GM21515 (cell line): ENCODE measurements around the gene TIGD3.
A peak's percentile ranks its signal among the peaks of the same experiment; 100 is the strongest.

ENCODE experiments used
- ATAC-seq: cut with Tn5 transposase; IDR thresholded peaks from one replicate; pipeline ENCODE4 v1.9.1; 2021; ENCODE audit not compliant: unreplicated experiment

Gene TIGD3

DNA sequence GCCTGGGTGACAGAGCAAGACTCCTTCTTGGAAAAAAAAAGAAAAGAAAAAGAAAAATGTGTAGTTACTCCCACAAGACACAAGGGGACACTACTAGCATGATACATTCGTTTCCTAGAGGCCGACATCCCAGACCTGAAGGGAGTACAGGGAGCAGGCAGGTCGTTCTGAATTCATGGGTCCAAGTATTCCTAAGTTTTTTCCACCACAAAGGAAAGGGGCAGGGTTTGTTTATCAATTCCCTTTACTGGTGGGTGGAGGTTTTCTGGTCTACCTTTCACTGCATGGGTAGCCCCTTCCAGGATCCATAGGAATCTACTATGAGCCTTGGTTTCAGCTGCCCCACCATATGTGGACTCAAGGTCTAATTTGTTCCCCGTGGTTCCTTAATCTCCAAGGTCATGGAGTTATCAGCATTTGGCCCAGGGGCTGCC, 11.8 kb downstream of the TIGD3 start:
- peak; percentile 40 for ATAC-seq

GRCh38 chr11:65370659-65371049, 16.1 kb downstream of the TIGD3 start:
- no peak for ATAC-seq

GRCh38 chr11:65373839-65374580, 19.5 kb downstream of the TIGD3 start:
- no peak for ATAC-seq

- ATAC-seq: no peak
Observed at GRCh38 chr11:65375012-65375411, 20.5 kb downstream of the TIGD3 start.

DNA sequence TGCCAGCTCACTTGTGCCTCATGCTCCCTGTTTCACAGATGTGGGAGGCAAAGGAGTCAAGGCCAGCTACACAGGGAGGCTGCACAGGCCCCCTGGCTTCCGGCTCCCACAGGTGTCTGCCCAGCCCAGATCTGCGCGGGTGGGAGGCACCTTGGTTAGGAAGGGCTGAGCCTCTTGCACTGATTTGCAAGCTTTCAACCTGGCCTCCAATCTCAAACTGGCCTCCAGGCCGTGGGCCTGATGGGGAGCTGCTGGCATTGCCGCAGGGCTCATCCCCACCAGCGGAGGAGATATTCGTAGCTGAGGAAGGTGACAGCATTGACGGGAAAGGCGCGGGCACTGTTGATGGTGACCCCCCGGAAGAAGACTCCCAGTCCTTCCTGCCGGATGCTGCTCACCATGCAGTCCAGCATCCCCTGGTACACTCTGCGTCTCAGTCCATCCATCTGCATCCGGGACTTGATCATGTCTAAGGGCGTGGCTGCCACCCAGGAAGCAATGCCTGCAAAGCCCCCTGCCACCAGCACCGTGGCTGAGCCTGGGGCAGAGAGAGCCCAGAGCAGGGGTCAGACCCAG, 21.7 kb downstream of the TIGD3 start:
- ATAC-seq: no peak

- ATAC-seq: no peak
Observed at GRCh38 chr11:65377036-65377435, 22.5 kb downstream of the TIGD3 start.

GRCh38 chr11:65377777-65378176, 23.2 kb downstream of the TIGD3 start:
- ATAC-seq: no peak

- ATAC-seq: no peak
Observed at GRCh38 chr11:65378208-65378927, 23.8 kb downstream of the TIGD3 start.

- no peak for ATAC-seq
Observed at GRCh38 chr11:65378928-65379638, 24.5 kb downstream of the TIGD3 start.

DNA sequence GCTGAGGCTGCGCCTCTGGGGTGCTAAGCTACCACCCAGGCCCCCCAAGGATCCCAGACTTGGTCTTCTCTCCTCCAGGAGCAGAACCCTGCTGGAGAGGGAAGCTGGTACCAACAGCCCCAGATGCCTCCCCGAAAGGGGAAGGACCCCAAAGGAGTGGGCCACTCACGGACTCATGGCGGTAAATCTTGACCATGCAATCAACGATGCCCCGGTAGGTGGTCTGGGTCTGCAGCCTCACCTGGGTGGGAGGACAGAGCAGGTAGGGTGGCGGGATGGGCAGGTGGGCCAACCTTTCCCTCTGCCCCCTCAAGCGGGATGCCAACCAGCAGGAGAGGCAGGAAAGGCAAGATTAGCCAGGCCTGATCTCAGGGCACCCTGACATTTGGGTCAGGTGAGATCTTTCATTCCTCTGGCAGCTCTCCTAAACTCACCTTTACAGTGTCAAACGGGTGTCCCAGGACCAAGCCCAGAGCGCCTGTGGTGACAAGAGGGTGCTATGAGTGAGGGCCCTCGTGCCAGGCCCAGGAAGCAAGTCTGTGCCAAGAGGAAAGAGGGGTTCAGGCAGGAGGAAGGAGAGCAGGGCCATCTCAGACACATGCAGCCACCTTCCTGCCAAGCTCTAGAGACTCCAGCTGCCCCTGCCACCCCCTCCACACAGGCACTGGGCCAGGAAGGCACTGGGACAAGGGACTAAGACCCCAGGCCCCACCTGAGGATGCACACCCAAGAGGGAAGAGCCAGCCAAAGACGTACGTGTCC, 25.3 kb downstream of the TIGD3 start:
- ATAC-seq: no peak

DNA sequence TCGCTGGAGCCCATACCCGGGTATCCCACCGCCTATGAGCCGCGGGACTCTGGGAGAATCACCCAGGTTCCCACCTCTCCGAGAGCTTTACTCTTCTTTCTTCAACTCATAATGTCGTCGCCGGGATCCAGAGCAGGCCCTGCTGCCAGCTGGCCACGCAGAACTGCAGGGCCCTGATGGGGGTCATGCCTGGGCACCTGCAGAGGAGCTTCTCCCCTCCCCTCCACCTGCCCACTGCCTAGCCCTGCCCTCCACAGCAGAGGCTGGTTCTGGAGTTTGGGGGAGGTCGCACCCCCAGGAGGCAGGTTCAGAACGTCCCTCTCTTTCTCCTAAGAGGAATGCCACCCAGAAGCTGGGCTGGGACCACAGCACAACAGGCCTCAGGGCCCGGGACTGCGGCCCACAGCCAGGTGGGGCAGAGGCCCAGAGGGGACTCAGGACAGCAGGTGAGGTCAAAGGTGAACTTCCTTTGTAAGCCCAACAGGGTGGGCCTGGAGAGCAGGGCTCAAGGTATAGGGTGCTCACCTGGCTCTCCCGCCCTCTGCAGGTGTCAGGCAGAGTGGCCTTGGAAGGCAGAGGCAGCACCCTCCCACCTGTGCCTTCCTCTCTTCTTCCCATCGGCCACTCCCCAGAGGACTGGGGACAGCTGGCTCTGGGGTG, 26.0 kb downstream of the TIGD3 start:
- ATAC-seq: no peak

GRCh38 chr11:65381716-65382032, 27.1 kb downstream of the TIGD3 start:
- ATAC-seq: no peak

- peak; percentile 55 for ATAC-seq
Observed at GRCh38 chr11:65382033-65382803, 27.7 kb downstream of the TIGD3 start, which contains the start of gene SLC25A45. SLC25A45 (minus strand) TSS chr11:65382646; CDS start chr11:65381951, 695 bp downstream.

- no peak for ATAC-seq
Observed at GRCh38 chr11:65382804-65383368, 28.3 kb downstream of the TIGD3 start.

DNA sequence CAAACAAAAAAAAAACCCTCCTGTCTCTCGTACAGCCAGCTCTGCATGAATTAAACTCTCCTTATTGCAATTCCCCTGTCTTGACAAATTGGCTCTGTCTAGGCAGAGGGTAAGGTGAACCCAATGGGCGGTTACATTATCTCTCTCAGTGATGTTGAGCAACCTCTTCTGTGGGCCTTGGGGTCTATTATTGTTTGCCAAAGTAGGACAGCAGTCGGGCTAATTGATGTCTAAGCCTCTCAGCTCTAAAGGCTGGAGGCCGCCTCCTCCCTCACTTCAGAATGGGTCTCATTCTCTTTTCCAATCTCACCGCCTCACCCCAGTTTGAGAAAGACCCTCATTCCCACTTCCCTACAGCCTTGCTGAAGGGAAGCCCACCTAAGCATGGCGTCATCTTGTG, 29.2 kb downstream of the TIGD3 start:
- no peak for ATAC-seq

DNA sequence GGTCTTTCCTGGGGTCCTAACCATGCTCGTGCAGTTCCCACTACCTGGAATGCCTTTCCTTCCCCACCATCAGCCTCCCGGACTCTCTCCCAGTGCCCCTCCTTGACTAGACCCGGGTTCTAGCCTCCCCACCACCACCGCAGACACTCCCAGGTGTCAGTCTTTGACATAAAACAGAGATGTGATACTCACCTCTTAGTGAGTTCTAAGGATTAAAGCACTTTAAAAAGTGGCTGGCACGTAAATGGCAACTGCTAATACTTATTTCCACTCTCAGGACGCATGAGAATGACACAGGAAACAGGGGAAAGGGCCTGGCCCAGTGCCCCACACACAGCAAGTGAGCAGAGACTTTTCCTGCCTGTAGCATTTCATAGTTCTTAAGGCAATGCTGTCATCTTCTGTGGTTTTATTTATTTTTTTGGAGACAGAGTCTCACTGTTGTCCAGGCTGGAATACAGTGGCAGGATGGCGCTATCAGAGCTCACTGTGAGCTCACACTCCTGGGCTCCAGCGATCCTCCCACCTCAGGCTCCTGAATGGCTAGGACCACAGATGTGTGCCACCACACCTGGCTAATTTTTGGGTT, 29.8 kb downstream of the TIGD3 start:
- no peak for ATAC-seq

DNA sequence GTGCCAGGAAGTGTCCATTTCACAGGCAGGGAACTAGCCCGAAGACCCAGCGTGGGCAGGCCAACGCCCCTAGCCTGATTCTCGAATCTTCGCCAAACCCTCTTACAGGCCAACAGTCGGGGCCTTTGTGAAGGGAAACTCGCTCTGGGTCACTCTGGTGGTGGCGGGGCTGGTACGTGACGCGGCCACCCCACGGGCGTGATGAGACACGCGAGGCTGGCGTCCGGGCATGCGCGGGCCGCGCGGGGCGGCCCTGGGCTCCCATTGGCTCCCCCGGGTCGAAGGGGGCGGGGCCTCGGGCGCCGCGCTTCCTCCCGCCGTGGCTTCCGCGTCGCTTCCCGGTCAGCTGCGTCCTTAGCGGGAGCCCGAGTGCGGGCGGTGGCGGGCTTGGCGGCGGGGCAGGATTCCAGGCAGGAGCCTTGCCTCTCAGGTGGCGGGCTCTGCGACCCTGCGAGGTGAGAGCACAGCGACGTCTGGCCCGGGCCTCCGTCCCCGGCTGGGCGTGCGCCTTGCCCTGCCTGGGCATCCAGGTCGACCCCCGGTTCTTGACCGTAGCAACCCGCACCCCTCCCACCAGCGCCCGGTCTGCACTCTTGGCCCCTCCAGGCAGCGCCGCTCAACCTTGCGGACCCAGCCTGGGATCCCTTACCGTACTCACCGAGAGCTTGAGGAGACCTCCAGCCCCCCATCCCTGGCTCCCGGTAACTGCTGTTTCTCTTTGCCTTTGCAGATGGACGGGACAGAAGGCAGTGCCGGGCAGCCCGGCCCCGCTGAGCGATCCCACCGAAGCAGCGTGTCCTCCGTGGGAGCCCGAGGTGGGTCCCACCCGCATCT, 32.0 kb downstream of the TIGD3 start, which contains the start of gene FRMD8:
Gene FRMD8, plus strand, starts transcription at position 331 of the 834 bp plus-strand sequence. Its CDS starts 400 bp downstream, at position 731.
- ATAC-seq: peak; percentile 37

GRCh38 chr11:65388731-65389130, 34.2 kb downstream of the TIGD3 start:
- no peak for ATAC-seq
